Skeletal muscle satellite cell (primary cell): ENCODE data around the gene ARAP1.

Source experiments
- H3K27me3 ChIP-seq: 2 replicates; pipeline ENCODE4 v1.7.0; 2013; ENCODE audit warnings: low read length; ENCODE audit not compliant: control insufficient read depth, insufficient read depth
- H3K36me3 ChIP-seq: 2 replicates; pipeline ENCODE4 v1.7.0; 2013; ENCODE audit warnings: mild to moderate bottlenecking, control low read depth, low read length; ENCODE audit not compliant: insufficient read depth
- H3K4me1 ChIP-seq: 2 replicates; pipeline ENCODE4 v1.7.0; 2013; ENCODE audit warnings: low read length; ENCODE audit not compliant: control insufficient read depth, insufficient read depth
- H3K4me2 ChIP-seq: 2 replicates; pipeline ENCODE4 v1.7.0; 2013; ENCODE audit warnings: mild to moderate bottlenecking, low read length
- H3K4me3 ChIP-seq: 2 replicates; pipeline ENCODE4 v1.7.0; 2013; ENCODE audit warnings: low read length
- H3K9ac ChIP-seq: 2 replicates; pipeline ENCODE4 v1.7.0; 2013; ENCODE audit warnings: mild to moderate bottlenecking, low read depth, low read length, moderate library complexity
- H3K9me3 ChIP-seq: replicated peaks from 2 replicates; pipeline ENCODE4 v1.7.0; 2013; ENCODE audit warnings: mild to moderate bottlenecking, control low read depth, low read length

The ARAP1 gene

GRCh38 chr11:72670041-72670440 lies 82.2 kb downstream of the ARAP1 start:
- Histone ChIP-seq H3K9me3 (peaks cover 7% of the 10 kb centered on the region), H3K9ac (no peak overlapping the region), H3K36me3 (no peaks in the 10 kb centered on the region), H3K4me2 (no peak overlapping the region), H3K4me3 (no peak overlapping the region), H3K4me1 (no peaks in the 10 kb centered on the region), H3K27me3 (peaks cover 86% of the 10 kb centered on the region)

DNA sequence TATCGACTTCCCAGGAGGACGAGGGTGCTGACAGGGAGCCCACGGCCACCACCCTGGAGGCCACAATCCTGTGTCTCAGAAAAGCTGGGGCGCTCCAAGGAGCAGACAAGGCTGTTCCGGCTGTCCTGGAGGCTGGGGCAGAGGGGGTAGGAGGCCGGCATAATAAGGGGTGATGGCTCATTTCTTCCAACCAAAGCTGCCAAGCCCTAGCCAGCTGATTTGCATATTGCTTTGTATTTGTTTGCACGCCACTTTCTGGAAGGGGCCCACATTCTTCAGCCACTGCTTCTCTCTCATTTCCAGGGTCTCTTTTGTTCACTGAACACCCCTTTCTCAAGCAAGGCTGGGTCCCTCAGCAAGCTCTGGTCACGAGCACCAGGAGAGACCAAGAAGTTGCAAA lies 82.7 kb downstream of the ARAP1 start:
- Histone ChIP-seq H3K4me1 (no peaks in the 10 kb centered on the region), H3K27me3 (peaks cover 80% of the 10 kb centered on the region), H3K9me3 (peaks cover 7% of the 10 kb centered on the region), H3K9ac (no peak overlapping the region), H3K36me3 (no peaks in the 10 kb centered on the region), H3K4me3 (no peak overlapping the region), H3K4me2 (no peak overlapping the region)

- peaks cover 7% of the 10 kb centered on the region for H3K9me3 ChIP-seq
- no peaks in the 10 kb centered on the region for H3K4me1 ChIP-seq
- H3K4me3 ChIP-seq, result no peak overlapping the region
- H3K9ac ChIP-seq, result no peak overlapping the region
- no peak overlapping the region for H3K4me2 ChIP-seq
- H3K27me3 ChIP-seq, result peaks cover 76% of the 10 kb centered on the region
- H3K36me3 ChIP-seq, result no peaks in the 10 kb centered on the region
Measured at GRCh38 chr11:72668629-72669347, 83.4 kb downstream of the ARAP1 start.

- H3K9ac ChIP-seq, result no peak overlapping the region
- H3K27me3 ChIP-seq, result peaks cover 76% of the 10 kb centered on the region
- no peak overlapping the region for H3K4me3 ChIP-seq
Measured at GRCh38 chr11:72665911-72666472, 86.2 kb downstream of the ARAP1 start.

GRCh38 chr11:72662036-72662435 lies 90.2 kb downstream of the ARAP1 start:
- Histone ChIP-seq H3K36me3 (no peaks in the 10 kb centered on the region), H3K4me3 (no peak overlapping the region), H3K9ac (no peak overlapping the region), H3K9me3 (peaks cover under 1% of the 10 kb centered on the region), H3K4me1 (no peaks in the 10 kb centered on the region), H3K27me3 (peaks cover 73% of the 10 kb centered on the region), H3K4me2 (no peak overlapping the region)

More at GRCh38 chr11:72665911-72666472, 86.2 kb downstream of the ARAP1 start:
- Histone ChIP-seq H3K36me3 (no peaks in the 10 kb centered on the region), H3K4me2 (no peak overlapping the region), H3K9me3 (peaks cover 7% of the 10 kb centered on the region), H3K4me1 (no peaks in the 10 kb centered on the region)

DNA sequence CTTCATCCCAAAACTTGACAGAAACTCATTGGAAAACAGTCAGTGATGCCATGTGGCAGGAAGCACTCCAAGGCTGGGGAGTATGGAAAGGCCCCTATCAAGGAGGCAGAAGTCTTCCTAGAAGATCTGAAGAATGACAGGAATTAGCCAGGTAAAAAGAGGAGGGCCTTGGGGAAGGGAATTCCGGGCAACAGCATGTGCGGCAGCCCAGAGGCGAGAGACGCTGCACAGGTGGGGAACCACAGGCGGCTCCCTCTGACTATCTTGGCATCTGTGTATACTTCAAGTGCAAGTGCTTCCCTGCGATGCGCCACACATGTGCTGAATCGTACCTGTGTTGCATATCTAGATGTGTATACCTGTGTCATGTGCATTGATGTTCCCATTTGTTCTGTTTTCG lies 90.7 kb downstream of the ARAP1 start:
- Histone ChIP-seq H3K4me3 (no peak overlapping the region), H3K4me1 (no peaks in the 10 kb centered on the region)

GRCh38 chr11:72658989-72659640 lies 93.1 kb downstream of the ARAP1 start:
- no peaks in the 10 kb centered on the region for H3K9me3 ChIP-seq
- no peaks in the 10 kb centered on the region for H3K4me1 ChIP-seq
- no peak overlapping the region for H3K4me2 ChIP-seq
- no peak overlapping the region for H3K4me3 ChIP-seq
- H3K9ac ChIP-seq, result no peak overlapping the region
- H3K36me3 ChIP-seq, result no peaks in the 10 kb centered on the region
- H3K27me3 ChIP-seq, result peaks cover 73% of the 10 kb centered on the region

More for the DNA sequence above, 90.7 kb downstream of the ARAP1 start:
- no peak overlapping the region for H3K4me2 ChIP-seq
- H3K36me3 ChIP-seq, result no peaks in the 10 kb centered on the region
- H3K9me3 ChIP-seq, result no peaks in the 10 kb centered on the region
- H3K9ac ChIP-seq, result no peak overlapping the region
- H3K27me3 ChIP-seq, result peaks cover 70% of the 10 kb centered on the region

DNA sequence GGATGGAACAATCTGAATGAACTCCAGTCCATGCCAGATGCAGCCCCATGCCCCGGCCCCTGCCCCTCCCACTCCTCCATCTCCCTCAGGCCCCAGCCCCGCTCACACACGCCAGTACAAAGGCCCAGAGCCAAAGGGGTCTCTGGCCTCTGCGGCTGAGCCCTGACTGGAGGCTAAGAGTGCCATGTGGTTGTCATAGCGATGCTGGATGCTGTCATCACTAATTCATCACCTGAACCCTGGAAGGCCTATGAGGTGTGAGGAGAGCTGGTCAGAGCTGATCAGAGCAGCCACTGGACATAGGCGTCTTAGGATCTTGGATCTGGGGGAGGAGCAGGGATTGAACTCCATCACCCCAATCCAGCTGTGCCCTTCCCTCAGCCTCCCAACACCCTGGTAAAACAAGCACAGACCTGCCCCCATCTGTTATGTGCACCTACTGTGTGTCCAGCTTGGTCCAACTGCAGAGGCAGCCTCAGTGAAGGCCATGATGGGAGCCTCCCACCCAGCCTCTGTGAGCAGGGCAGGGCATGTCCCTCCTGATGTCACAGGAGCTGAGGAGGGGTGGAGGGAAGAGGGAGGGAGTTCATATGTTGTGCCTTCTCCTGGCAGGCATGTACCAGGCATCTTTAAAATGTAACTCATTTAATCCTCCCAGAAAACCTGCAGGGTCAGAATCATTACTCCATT lies 94.7 kb downstream of the ARAP1 start:
- Histone ChIP-seq H3K4me2 (no peak overlapping the region), H3K36me3 (no peaks in the 10 kb centered on the region), H3K9me3 (no peaks in the 10 kb centered on the region), H3K9ac (no peak overlapping the region), H3K4me1 (no peaks in the 10 kb centered on the region), H3K27me3 (peaks cover 76% of the 10 kb centered on the region), H3K4me3 (no peak overlapping the region)

DNA sequence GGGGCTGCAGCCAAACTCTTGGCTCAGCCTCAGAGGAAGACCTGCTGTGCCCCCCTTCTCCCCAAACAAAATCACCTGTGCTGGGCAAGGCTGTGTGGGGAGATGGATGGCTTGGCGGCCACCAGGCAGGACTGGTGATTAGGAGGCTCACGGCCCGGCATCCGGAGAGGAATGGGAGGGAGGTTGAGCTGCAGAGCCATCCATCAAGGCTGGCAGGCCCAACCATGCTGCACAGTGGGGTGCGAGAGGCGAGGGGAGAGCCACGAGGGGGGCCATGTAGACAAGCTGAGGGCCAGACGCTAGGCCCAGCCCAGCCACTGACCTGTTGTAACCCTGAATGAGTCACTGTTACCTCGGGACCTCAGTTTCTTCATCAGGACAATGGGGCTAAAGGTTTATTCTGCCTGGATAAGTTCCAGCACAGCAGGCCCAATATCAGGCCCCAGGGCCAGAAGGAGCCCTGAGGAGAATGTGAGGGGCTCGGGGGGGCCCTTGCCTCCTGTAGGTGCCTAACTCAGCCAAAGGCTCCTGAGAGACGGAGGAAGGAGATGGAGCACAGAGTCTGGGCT lies 96.2 kb downstream of the ARAP1 start:
- Histone ChIP-seq H3K9ac (no peak overlapping the region), H3K4me2 (no peak overlapping the region), H3K4me1 (no peaks in the 10 kb centered on the region), H3K4me3 (no peak overlapping the region), H3K9me3 (no peaks in the 10 kb centered on the region), H3K27me3 (peaks cover 76% of the 10 kb centered on the region), H3K36me3 (no peaks in the 10 kb centered on the region)

- Histone ChIP-seq H3K9ac (no peak overlapping the region), H3K36me3 (no peaks in the 10 kb centered on the region), H3K9me3 (no peaks in the 10 kb centered on the region), H3K4me1 (no peaks in the 10 kb centered on the region), H3K4me2 (no peak overlapping the region), H3K4me3 (no peak overlapping the region), H3K27me3 (peaks cover 75% of the 10 kb centered on the region)
Measured at GRCh38 chr11:72655014-72655413, 97.2 kb downstream of the ARAP1 start.

- Histone ChIP-seq H3K4me1 (no peaks in the 10 kb centered on the region), H3K4me3 (no peak overlapping the region), H3K27me3 (peaks cover 70% of the 10 kb centered on the region), H3K9me3 (no peaks in the 10 kb centered on the region), H3K4me2 (no peak overlapping the region), H3K9ac (no peak overlapping the region), H3K36me3 (no peaks in the 10 kb centered on the region)
Measured at GRCh38 chr11:72653649-72654048, 98.6 kb downstream of the ARAP1 start.
